ENCODE data around the gene OR10H1.

GRCh38 chr19:15850385-15850784, 34.9 kb upstream of the OR10H1 start:
- TF ChIP-seq HOXB5 (CRISPR knock-in tag; IDR thresholded peaks at IDR 0.05): no peak
- TF ChIP-seq CTCF (IDR thresholded peaks at IDR 0.05): no peak
- TF ChIP-seq EP300 (IDR thresholded peaks at IDR 0.05): no peak
- no peak for TF ChIP-seq TP53 (CRISPR knock-in tag; IDR thresholded peaks at IDR 0.05)
- TF ChIP-seq JUN (IDR thresholded peaks at IDR 0.05): no peak
- TF ChIP-seq MAZ (IDR thresholded peaks at IDR 0.05; ENCODE audit: borderline replicate concordance, low read depth, low read length): no peak
- no peak for TF ChIP-seq MYC (IDR thresholded peaks at IDR 0.05; ENCODE audit: borderline replicate concordance, low read length)
- TF ChIP-seq USF2 (IDR thresholded peaks at IDR 0.05): no peak
- TF ChIP-seq BCL3 (IDR thresholded peaks at IDR 0.05): no peak
- TF ChIP-seq E2F6 (IDR thresholded peaks at IDR 0.05; ENCODE audit: borderline replicate concordance, low read depth): no peak
- no peak for TF ChIP-seq SREBF2 (IDR thresholded peaks at IDR 0.05)
